Uterus (tissue), 4 donors: ENCODE measurements around the gene ZBTB20. TPM values are rescaled to one million over a fixed set of nuclear protein-coding genes. Genes with fewer than 3 reads are reported as not detected.

ENCODE experiments used
- DNase-seq, 2 donors: peaks; one replicate each; pipeline ENCODE4 v3.0.0-alpha.2; 2019 to 2020
- H3K27ac ChIP-seq, 2 donors: fragments of 200-600 bp; sonication (generic); 1 replicate in 1 of 2; 2 replicates in 1 of 2; pipeline ENCODE4 v1.5.1; 2016 to 2018
- H3K27me3 ChIP-seq, 2 donors: fragments of 200-600 bp; sonication (generic); one replicate each; pipeline ENCODE4 v1.5.1; 2018 to 2019; ENCODE audit warnings: control low read depth in 1 of 2
- H3K36me3 ChIP-seq, 2 donors: fragments of 200-600 bp; sonication (generic); one replicate each; pipeline ENCODE4 v1.5.1; 2019; ENCODE audit warnings: control low read depth in 1 of 2
- H3K4me1 ChIP-seq, 2 donors: fragments of 200-600 bp; sonication (generic); one replicate each; pipeline ENCODE4 v1.5.1; 2018 to 2019; ENCODE audit warnings: control low read depth in 1 of 2
- H3K4me3 ChIP-seq, 2 donors: fragments of 200-600 bp; sonication (generic); 1 replicate in 1 of 2; 2 replicates in 1 of 2; pipeline ENCODE4 v1.5.1; 2018 to 2019; ENCODE audit warnings: mild to moderate bottlenecking in 1 of 2
- H3K9me3 ChIP-seq, 2 donors: fragments of 200-600 bp; sonication (generic); one replicate each; pipeline ENCODE4 v1.5.1; 2019; ENCODE audit warnings: control low read depth in 1 of 2
- CTCF ChIP-seq, 4 experiments: fragments of 200-600 bp in 2 of 4; fragments of 450-650 bp in 2 of 4; sonication (generic) in 2 of 4; IDR thresholded peaks; one replicate each; pipeline ENCODE4 v1.5.1; 2016 to 2019; ENCODE audit warnings: antibody characterized with exemption in 4 of 4, mild to moderate bottlenecking in 2 of 4, moderate library complexity in 1 of 4
- POLR2A ChIP-seq, 2 donors: fragments of 450-650 bp; IDR thresholded peaks; one replicate each; pipeline ENCODE4 v1.6.1; 2016; ENCODE audit warnings: antibody characterized with exemption in 2 of 2, mild to moderate bottlenecking in 1 of 2, moderate library complexity in 1 of 2
- intact Hi-C: fragments of 100-400 bp; cut with DNase I; formaldehyde crosslinking; loops from one replicate; pipeline ENCODE4 v1.15.1; 2023; ENCODE audit warnings: low total_unique reads
- total RNA-seq, 4 donors: library from RNA; depleted of rRNA in 3 of 4; stranded (reverse); fragments of >200 nt in 3 of 4; gene quantifications; one replicate each; pipeline versions ENCODE4 v1.1.0 to v1.2.4, GENCODE V29; 2014 to 2023
- donor health status: DM: yes; HTN: yes; CAD: no.

The ZBTB20 gene
- total RNA-seq, 4 donors from 2014 or later: 35.6 to 157 (median 85.1) TPM

DNA sequence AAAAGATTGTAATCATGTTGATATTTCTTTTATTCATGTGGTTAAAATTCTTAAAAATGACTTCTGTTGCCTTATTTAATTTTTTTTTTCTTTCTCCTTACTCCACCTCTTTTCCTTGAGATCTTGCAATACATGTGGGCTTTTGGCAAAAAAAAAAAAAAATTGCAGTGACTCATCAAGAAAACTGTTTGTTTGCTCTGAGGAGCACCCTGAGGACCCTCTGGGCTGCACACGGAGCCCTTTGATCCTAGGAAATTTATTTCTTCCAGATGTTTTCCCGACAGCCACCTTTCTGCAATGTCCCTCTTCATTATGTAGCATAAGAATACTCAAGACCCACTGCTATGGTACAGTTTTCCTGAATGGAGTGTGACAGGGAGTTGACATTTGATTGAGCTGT lies 371.7 kb downstream of the ZBTB20 start:
- H3K36me3 ChIP-seq: no peaks in the 10 kb centered on the region
- no peaks in the 10 kb centered on the region for H3K27me3 ChIP-seq
- H3K27ac ChIP-seq: no peak overlapping the region
- H3K9me3 ChIP-seq: no peaks in the 10 kb centered on the region
- H3K4me1 ChIP-seq: no peaks in the 10 kb centered on the region
- DNase-seq: no peak
- H3K4me3 ChIP-seq: no peak overlapping the region
- TF ChIP-seq POLR2A (IDR thresholded peaks at IDR 0.05): no peak
- no peak for TF ChIP-seq CTCF (IDR thresholded peaks at IDR 0.05)
- intact Hi-C loops: no loop called here

DNA sequence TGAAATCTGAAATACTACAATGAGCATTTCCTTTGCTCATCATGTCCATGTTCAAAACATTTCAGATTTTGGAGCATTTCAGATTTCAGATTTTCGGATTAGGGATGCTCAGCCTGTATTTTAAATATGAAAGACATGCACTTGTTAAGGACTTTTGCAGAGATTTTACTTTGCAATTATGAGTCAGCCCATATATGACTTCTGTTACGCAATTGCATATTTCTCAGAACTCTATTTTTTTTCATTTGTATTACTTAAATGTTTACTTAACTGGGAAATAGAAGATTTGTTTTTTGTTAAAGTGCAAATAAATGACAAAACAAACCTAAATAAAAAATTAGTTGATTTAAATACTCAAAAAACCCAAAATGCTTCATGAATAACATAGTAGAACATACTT lies 376.2 kb downstream of the ZBTB20 start:
- no peak for DNase-seq
- intact Hi-C loops: no loop called here

DNA sequence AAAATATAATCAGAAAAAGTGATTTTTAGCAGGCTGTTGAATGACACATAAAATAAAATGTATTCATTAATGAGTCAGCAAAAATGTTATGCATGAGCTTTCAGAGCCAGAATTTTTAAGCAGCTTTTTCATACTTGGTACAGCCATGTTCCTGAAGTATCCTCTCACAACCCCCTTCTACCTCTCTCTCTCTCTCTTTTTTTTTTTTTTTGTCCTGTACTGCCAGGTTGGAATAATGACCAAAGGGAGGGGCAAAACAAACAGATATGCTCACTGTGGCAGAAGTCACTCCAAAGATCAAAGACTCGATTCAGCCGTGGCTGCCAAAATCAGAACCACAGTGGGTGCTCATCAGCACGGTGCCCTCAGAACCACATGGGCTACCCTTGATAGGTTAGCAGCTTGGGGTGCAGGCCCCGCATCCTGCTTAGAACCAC lies 383.0 kb downstream of the ZBTB20 start:
- intact Hi-C loops: no loop called here
- DNase-seq: no peak
- Histone ChIP-seq H3K27ac (no peak overlapping the region), H3K4me1 (peaks cover 0 to 4% of the 10 kb centered on the region in 2 donors), H3K27me3 (no peaks in the 10 kb centered on the region), H3K4me3 (no peak overlapping the region), H3K36me3 (no peaks in the 10 kb centered on the region), H3K9me3 (no peaks in the 10 kb centered on the region)
- TF ChIP-seq POLR2A (IDR thresholded peaks at IDR 0.05): no peak
- no peak for TF ChIP-seq CTCF (IDR thresholded peaks at IDR 0.05)

More for the DNA sequence above, 376.2 kb downstream of the ZBTB20 start:
- no peak for TF ChIP-seq CTCF (IDR thresholded peaks at IDR 0.05)
- TF ChIP-seq POLR2A (IDR thresholded peaks at IDR 0.05): no peak
- no peaks in the 10 kb centered on the region for H3K4me1 ChIP-seq
- no peak overlapping the region for H3K27ac ChIP-seq
- H3K4me3 ChIP-seq: no peak overlapping the region
- H3K36me3 ChIP-seq: no peaks in the 10 kb centered on the region
- no peaks in the 10 kb centered on the region for H3K27me3 ChIP-seq
- no peaks in the 10 kb centered on the region for H3K9me3 ChIP-seq

DNA sequence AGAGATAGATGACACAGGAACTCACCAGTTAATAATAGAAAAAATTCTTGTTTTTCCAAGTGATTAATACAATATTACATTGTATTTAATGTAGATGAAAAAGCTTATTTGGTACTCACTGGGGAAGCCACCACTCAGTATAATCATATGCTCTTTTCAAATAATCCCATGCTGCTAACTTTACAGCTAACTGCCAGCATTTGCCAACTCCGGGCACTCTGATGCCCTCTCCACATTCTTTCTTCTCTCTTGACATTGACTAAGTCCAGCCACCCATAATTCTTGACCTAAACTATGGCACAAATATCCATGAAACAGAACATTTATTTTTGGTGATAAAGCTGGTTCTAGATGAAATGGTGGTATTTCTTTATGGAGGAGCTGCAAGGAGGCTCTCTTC lies 384.9 kb downstream of the ZBTB20 start:
- Histone ChIP-seq H3K27me3 (no peaks in the 10 kb centered on the region), H3K4me3 (no peak overlapping the region), H3K4me1 (peaks cover 0 to 4% of the 10 kb centered on the region in 2 donors), H3K27ac (no peak overlapping the region), H3K9me3 (no peaks in the 10 kb centered on the region), H3K36me3 (no peaks in the 10 kb centered on the region)
- no peak for TF ChIP-seq POLR2A (IDR thresholded peaks at IDR 0.05)
- no peak for DNase-seq
- intact Hi-C loops: no loop called here

DNA sequence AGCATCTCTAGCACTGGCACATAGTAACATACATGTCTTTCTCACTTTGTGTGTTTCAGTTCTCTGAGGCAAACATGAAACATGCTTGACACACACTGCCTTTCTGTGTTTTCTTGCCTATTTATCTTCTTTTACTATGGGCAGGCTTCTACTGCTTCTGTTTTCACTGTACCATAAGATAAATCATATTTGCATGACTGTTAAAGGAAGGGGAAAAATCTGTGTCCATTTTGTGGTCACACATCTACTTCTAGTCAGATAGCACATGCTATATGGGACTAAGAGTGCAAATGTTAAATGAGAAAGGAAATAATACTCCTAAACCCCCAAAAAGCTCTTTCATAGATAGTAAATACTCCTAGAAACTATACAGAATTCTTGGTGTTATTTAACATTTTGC lies 386.4 kb downstream of the ZBTB20 start:
- peaks cover 0 to 4% of the 10 kb centered on the region in 2 donors for H3K4me1 ChIP-seq
- TF ChIP-seq POLR2A (IDR thresholded peaks at IDR 0.05) (no peak), CTCF (IDR thresholded peaks at IDR 0.05) (no peak)
- H3K36me3 ChIP-seq: no peaks in the 10 kb centered on the region
- no peak overlapping the region for H3K4me3 ChIP-seq
- H3K9me3 ChIP-seq: no peaks in the 10 kb centered on the region
- H3K27ac ChIP-seq: no peak overlapping the region
- no peak for DNase-seq
- no peaks in the 10 kb centered on the region for H3K27me3 ChIP-seq
- intact Hi-C loops: no loop called here
